HFFc6 (cell line): ENCODE data around the gene RHBDL1. TPM values are rescaled to one million over a fixed set of nuclear protein-coding genes. Genes with fewer than 3 reads are reported as not detected.

Experiments
- DNase-seq: peaks from one replicate; pipeline ENCODE4 v3.0.0-alpha.2; 2018
- H3K27ac Mint-ChIP-seq: 2 replicates; pipeline ENCODE4 v1.8.0; 2020; ENCODE audit warnings: mild to moderate bottlenecking, mixed read lengths
- H3K27me3 Mint-ChIP-seq: 2 replicates; pipeline ENCODE4 v1.8.0; 2021; ENCODE audit warnings: mild to moderate bottlenecking, moderate library complexity, mixed read lengths; ENCODE audit not compliant: insufficient read depth
- H3K36me3 Mint-ChIP-seq: 2 replicates; pipeline ENCODE4 v1.8.0; 2021; ENCODE audit warnings: low read depth, mixed read lengths
- H3K4me1 Mint-ChIP-seq: 2 replicates; pipeline ENCODE4 v1.8.0; 2020; ENCODE audit warnings: low read depth, mixed read lengths
- H3K4me3 Mint-ChIP-seq: 2 replicates; pipeline ENCODE4 v1.8.0; 2020; ENCODE audit warnings: mild to moderate bottlenecking, moderate library complexity, mixed read lengths
- H3K9me3 Mint-ChIP-seq: 2 replicates; pipeline ENCODE4 v1.8.0; 2020; ENCODE audit warnings: mild to moderate bottlenecking, mixed read lengths
- total RNA-seq, 6 experiments: library from RNA; stranded (reverse); fragmentation: NEBNext Ultra II Directional; extraction: Animal tissue kit (Norgen Biotek cat#: 25700); gene quantifications; 2 replicates in 1 of 6; 3 replicates in 5 of 6; pipeline ENCODE4 v1.2.3, GENCODE V29; 2021
- TF ChIP-seq, protein P1 (sequence below): fragments of 200-600 bp; sonication (generic); IDR thresholded peaks from 2 replicates; pipeline ENCODE4 v1.5.0; 2021; ENCODE audit warnings: antibody characterized with exemption, mild to moderate bottlenecking

RHBDL1 gene
- total RNA-seq, 6 experiments from 2014 or later, result 1.4 to 2.3 (median 1.7) TPM

DNA sequence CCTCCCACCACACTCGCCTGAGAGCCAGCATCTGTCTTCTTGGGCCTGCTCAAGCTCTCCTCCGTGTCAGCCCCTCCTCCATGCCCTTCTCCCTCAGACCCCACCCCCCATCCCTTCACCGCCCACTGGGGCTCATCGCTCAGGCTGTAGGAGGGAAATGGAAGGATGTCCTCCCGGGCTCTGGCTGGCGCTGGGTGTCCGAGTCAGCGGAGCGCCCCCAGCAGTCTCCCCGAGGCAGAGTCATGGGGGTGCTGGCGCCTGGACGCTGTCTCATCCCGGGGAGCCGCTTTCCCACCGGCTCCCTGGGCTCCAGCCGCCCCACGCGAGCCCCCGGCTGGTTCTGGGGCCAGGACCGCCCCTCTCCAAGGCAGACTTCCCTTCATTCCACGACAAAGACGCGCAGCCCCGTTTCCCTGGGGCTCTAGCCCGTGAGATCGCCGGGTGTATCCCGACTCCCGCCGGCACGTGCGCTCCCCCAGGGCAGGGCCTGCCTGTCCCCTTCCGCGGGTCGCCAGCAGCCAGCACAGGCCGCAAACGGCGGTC, 45.0 kb downstream of the RHBDL1 start:
- H3K4me1 Mint-ChIP-seq, result peaks cover 21% of the 10 kb centered on the region
- no peaks in the 10 kb centered on the region for H3K9me3 Mint-ChIP-seq
- TF ChIP-seq, protein P1, sequence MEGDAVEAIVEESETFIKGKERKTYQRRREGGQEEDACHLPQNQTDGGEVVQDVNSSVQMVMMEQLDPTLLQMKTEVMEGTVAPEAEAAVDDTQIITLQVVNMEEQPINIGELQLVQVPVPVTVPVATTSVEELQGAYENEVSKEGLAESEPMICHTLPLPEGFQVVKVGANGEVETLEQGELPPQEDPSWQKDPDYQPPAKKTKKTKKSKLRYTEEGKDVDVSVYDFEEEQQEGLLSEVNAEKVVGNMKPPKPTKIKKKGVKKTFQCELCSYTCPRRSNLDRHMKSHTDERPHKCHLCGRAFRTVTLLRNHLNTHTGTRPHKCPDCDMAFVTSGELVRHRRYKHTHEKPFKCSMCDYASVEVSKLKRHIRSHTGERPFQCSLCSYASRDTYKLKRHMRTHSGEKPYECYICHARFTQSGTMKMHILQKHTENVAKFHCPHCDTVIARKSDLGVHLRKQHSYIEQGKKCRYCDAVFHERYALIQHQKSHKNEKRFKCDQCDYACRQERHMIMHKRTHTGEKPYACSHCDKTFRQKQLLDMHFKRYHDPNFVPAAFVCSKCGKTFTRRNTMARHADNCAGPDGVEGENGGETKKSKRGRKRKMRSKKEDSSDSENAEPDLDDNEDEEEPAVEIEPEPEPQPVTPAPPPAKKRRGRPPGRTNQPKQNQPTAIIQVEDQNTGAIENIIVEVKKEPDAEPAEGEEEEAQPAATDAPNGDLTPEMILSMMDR, result peak; percentile 44; the same call in 1 of the 2 replicates
- peak overlapping the region; percentile 91 for H3K4me3 Mint-ChIP-seq
- DNase-seq, result peak; percentile 39
- H3K27ac Mint-ChIP-seq, result peak overlapping the region; percentile 84
- peaks cover 11% of the 10 kb centered on the region for H3K27me3 Mint-ChIP-seq
- no peaks in the 10 kb centered on the region for H3K36me3 Mint-ChIP-seq

DNA sequence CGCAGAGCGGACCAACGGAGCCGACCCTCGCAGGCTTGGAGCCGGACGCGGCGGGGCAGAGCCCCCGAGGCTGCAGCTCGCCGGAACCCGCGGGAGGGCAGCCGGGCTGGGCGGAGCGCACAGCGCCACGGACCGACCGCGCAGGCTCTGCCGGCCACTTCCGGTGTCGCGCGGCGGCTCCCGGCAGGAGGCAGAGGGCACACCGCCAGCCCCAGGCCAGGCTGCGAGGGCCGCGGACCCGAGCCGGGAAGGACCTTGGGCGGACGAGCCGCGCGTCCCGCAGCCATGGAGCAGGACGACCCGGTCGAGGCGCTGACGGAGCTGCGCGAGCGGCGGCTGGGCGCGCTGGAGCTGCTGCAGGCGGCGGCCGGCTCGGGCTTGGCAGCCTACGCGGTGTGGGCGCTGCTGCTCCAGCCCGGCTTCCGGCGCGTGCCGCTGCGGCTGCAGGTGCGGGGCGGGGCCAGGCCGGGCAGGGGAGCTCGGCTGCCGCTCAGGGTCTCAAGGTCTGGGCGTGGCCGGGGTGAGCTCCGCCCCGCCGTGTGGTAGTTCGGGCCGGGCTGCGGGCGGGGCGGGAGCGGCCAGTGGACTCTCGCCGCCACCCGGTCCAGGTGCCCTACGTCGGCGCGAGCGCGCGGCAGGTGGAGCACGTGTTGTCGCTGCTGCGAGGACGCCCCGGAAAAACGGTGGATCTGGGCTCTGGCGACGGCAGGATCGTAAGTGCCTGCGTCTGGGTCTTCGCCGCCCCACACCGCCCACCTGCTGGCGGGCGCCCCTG, 45.7 kb downstream of the RHBDL1 start, which contains the start of gene ANTKMT:
Gene ANTKMT, plus strand, starts transcription at position 157 of the 775 bp plus-strand sequence. Its CDS starts 129 bp downstream, at position 286.
- H3K27me3 Mint-ChIP-seq, result peaks cover 16% of the 10 kb centered on the region
- no peaks in the 10 kb centered on the region for H3K36me3 Mint-ChIP-seq
- no peaks in the 10 kb centered on the region for H3K9me3 Mint-ChIP-seq
- TF ChIP-seq, protein P1, result 0 out of 2 replicates have a peak, but pooled peaks have one; percentile 3
- H3K4me1 Mint-ChIP-seq, result peaks cover 19% of the 10 kb centered on the region
- H3K27ac Mint-ChIP-seq, result peak within 1 kb of the TSS; percentile 84
- DNase-seq, result peak; percentile 50
- peak within 1 kb of the TSS; percentile 91 for H3K4me3 Mint-ChIP-seq

DNA sequence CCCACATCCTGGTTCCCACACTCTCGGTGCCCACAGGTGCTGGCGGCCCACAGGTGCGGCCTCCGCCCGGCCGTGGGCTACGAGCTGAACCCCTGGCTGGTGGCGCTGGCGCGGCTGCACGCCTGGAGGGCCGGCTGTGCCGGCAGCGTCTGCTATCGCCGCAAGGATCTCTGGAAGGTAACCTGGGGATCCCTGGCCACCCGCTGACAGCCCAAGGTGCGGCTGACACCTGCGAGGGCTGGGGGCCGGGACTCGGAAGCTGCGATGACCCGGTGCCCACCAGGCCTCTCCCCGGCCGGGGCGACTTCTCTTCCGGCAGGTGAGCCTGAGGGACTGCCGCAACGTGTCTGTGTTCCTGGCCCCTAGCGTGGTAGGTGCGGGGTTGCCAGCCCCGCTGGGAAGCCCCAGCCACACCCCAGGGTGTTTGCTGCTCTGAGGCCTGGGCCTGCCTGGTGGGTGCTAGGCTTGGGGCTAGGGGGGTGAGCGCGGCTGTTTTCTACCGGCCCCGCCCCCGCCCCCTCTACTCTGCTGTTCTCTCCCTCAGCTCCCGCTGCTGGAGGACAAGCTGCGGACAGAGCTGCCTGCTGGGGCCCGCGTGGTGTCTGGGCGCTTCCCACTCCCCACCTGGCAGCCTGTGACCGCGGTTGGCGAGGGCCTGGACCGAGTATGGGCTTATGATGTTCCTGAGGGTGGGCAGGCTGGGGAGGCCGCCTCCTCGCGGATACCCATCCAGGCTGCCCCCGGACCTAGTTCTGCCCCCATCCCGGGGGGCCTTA, 46.5 kb downstream of the RHBDL1 start:
- Mint-ChIP-seq H3K4me1 (peaks cover 15% of the 10 kb centered on the region), H3K27me3 (peaks cover 16% of the 10 kb centered on the region), H3K36me3 (no peaks in the 10 kb centered on the region), H3K9me3 (no peaks in the 10 kb centered on the region), H3K27ac (no peak overlapping the region), H3K4me3 (0 out of 2 replicates have a peak overlapping the region, but pooled peaks have one; percentile 24)
- TF ChIP-seq, protein P1, result no peak
- no peak for DNase-seq

DNA sequence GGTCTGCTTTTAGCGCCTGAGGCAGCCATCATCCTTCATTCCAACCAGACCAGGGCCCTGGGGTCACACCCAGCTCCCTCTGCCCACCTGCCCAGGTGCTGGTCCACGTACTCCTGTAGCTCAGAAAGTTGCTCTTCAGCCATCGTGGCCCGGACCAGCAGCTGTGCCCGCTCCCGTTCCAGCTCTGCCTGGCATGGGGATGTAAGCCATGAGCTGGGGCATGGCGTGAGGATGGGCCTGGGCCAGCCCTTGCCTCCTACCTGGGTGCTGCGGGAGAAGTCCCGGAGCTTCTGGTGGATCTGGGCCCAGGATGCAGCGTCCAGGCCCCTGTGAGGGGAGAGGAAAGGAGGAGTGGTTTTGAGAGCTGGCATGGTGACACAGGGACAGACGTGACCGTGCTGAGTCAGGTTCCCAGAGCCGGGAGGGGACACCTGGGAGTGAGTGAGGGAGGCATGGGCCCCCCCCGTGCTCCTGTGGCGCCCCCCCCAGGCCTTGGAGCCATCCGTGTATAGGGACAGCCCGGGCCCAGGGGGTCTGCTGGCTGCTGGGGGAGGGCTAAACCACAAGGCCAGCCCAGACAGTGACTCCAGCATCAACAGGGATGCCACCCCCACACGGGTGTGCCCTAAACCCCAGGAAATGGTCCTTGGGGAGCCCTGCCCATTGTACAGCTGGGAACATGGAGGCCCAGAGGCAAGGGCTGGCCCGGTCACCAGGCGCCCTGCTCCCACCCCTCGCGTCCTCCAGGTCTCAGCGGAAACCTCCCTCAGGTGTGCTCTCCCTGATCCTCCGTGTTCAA, 47.6 kb downstream of the RHBDL1 start:
- Mint-ChIP-seq H3K36me3 (no peaks in the 10 kb centered on the region), H3K9me3 (no peaks in the 10 kb centered on the region), H3K4me1 (peaks cover 15% of the 10 kb centered on the region), H3K4me3 (no peak overlapping the region; the same call in 1 of the 2 replicates), H3K27me3 (peaks cover 16% of the 10 kb centered on the region), H3K27ac (no peak overlapping the region)
- DNase-seq, result no peak
- TF ChIP-seq, protein P1, result no peak; the same call in 1 of the 2 replicates

- Mint-ChIP-seq H3K36me3 (no peaks in the 10 kb centered on the region), H3K4me1 (peaks cover 15% of the 10 kb centered on the region), H3K9me3 (no peaks in the 10 kb centered on the region), H3K27me3 (peaks cover 15% of the 10 kb centered on the region), H3K4me3 (no peak overlapping the region), H3K27ac (no peak overlapping the region)
- no peak for DNase-seq
- TF ChIP-seq, protein P1, result no peak
Measured at GRCh38 chr16:723695-724094, 48.2 kb downstream of the RHBDL1 start.
